HCT116 (cell line): Measurements from ENCODE around the gene SLC36A2. TPM values are rescaled to one million over a fixed set of nuclear protein-coding genes. Genes with fewer than 3 reads are reported as not detected.

Source experiments
- ATAC-seq: fragments of 200-7000 bp; cut with Tn5 transposase; 2 replicates; pipeline ENCODE4 v1.9.1; 2020; ENCODE audit warnings: mild to moderate bottlenecking, moderate library complexity
- BruUV-seq: library from RNA; stranded (reverse); fragments of 400-500 nt; replicated peaks from 2 replicates; lab custom pipeline; 2021; lab: Mats Ljungman, UMichigan
- CTCF ChIA-PET: fragments of 300-600 bp; sonication (Branson Sonifier 250); formaldehyde crosslinking; loops from one replicate; lab custom pipeline; 2021; ENCODE audit warnings: antibody characterized with exemption; lab: Charles Lee
- POLR2A ChIA-PET: fragments of 300-600, 350-600 bp; sonication (Branson Sonifier 250); formaldehyde crosslinking; loops from one replicate; lab custom pipeline; 2021; ENCODE audit warnings: antibody characterized with exemption; lab: Charles Lee
- RAD21 ChIA-PET, 2 experiments: fragments of 300-600 bp; sonication (Branson Sonifier 250); formaldehyde crosslinking; loops; one replicate each; lab custom pipeline; 2023; ENCODE audit warnings: low total read pairs in 2 of 2; ENCODE audit not compliant: uncharacterized antibody in 2 of 2, unreplicated experiment in 2 of 2, low non-redundant PET in 1 of 2; lab: Charles Lee
- DNase-seq: peaks from one replicate; pipeline ENCODE4 v3.0.0-alpha.2; 2010; ENCODE audit warnings: low read depth, low spot score
- H2AFZ ChIP-seq: fragments of 200-600 bp; shearing (Covaris generic), sonication (generic); 2 replicates; pipeline ENCODE4 v1.6.1; 2017; ENCODE audit warnings: low read depth, mixed run types, mixed read lengths, antibody characterized with exemption, low read length; ENCODE audit not compliant: poor library complexity, severe bottlenecking
- H3K27ac ChIP-seq: 2 replicates; pipeline ENCODE4 v1.5.1; 2012; ENCODE audit warnings: low read depth, low read length
- H3K27me3 ChIP-seq: fragments of 200-600 bp; sonication (generic); 2 replicates; pipeline ENCODE4 v1.6.1; 2016; ENCODE audit warnings: mixed run types, low read length, mixed read lengths; ENCODE audit not compliant: insufficient read depth
- H3K36me3 ChIP-seq, 2 experiments: fragments of 200-500 bp in 1 of 2; fragments of 200-600 bp in 1 of 2; sonication (Bioruptor generic) in 1 of 2; sonication (generic) in 1 of 2; 2 replicates each; pipeline versions ENCODE4 v1.5.1 to v1.6.1; 2014 to 2016; ENCODE audit warnings: low read length in 2 of 2, inconsistent platforms in 1 of 2, mixed read lengths in 1 of 2, mixed run types in 1 of 2; ENCODE audit not compliant: insufficient read depth in 2 of 2, control insufficient read depth in 1 of 2
- H3K4me1 ChIP-seq, 2 experiments: fragments of 200-600 bp in 1 of 2; sonication (generic) in 1 of 2; 2 replicates each; pipeline versions ENCODE4 v1.5.1 to v1.6.1; 2012 to 2017; ENCODE audit warnings: low read length in 2 of 2, inconsistent platforms in 1 of 2, mild to moderate bottlenecking in 1 of 2, mixed read lengths in 1 of 2, mixed run types in 1 of 2, moderate library complexity in 1 of 2; ENCODE audit not compliant: insufficient read depth in 2 of 2, control insufficient read depth in 1 of 2
- H3K4me2 ChIP-seq: fragments of 200-600 bp; sonication (generic); 2 replicates; pipeline ENCODE4 v1.6.1; 2017; ENCODE audit warnings: mixed run types, low read length, mixed read lengths
- H3K4me3 ChIP-seq, 2 experiments: fragments of 200-600 bp in 1 of 2; sonication (generic) in 1 of 2; replicated peaks in 1 of 2; 2 replicates each; pipeline ENCODE4 v1.5.1; 2011 to 2016; ENCODE audit warnings: low read length in 2 of 2, control low read depth in 1 of 2, low read depth in 1 of 2, mild to moderate bottlenecking in 1 of 2, mixed read lengths in 1 of 2, mixed run types in 1 of 2
- H3K79me2 ChIP-seq: fragments of 200-600 bp; sonication (generic); 2 replicates; pipeline ENCODE4 v1.6.1; 2017; ENCODE audit warnings: mild to moderate bottlenecking, mixed run types, low read length, moderate library complexity, mixed read lengths; ENCODE audit not compliant: insufficient read depth
- H3K9ac ChIP-seq: fragments of 200-600 bp; sonication (generic); 2 replicates; pipeline ENCODE4 v1.6.1; 2016; ENCODE audit warnings: low read length, mixed read lengths
- H3K9me2 ChIP-seq: fragments of 200-600 bp; sonication (generic), shearing (Covaris generic); 2 replicates; pipeline ENCODE4 v1.6.1; 2017; ENCODE audit warnings: mixed run types, mild to moderate bottlenecking, moderate library complexity; ENCODE audit not compliant: insufficient read depth
- H3K9me3 ChIP-seq, 2 experiments: fragments of 200-500 bp in 1 of 2; fragments of 200-600 bp in 1 of 2; sonication (Bioruptor generic) in 1 of 2; sonication (generic) in 1 of 2; 2 replicates each; pipeline ENCODE4 v1.6.1; 2014 to 2017; ENCODE audit warnings: low read length in 2 of 2, mixed read lengths in 2 of 2, inconsistent platforms in 1 of 2, low read depth in 1 of 2, mild to moderate bottlenecking in 1 of 2, mixed run types in 1 of 2, moderate library complexity in 1 of 2; ENCODE audit not compliant: control insufficient read depth in 1 of 2, insufficient read depth in 1 of 2
- H4K20me1 ChIP-seq: fragments of 200-600 bp; sonication (generic), shearing (Covaris generic); 2 replicates; pipeline ENCODE4 v1.6.1; 2017; ENCODE audit warnings: mixed run types, mild to moderate bottlenecking, moderate library complexity; ENCODE audit not compliant: insufficient read depth
- CBX3 ChIP-seq: IDR thresholded peaks from 2 replicates; pipeline ENCODE4 v1.6.1; 2012; ENCODE audit warnings: low read depth
- CEBPB ChIP-seq: IDR thresholded peaks from 2 replicates; pipeline ENCODE4 v1.6.1; 2012; ENCODE audit warnings: low read depth
- EGR1 ChIP-seq: IDR thresholded peaks from 2 replicates; pipeline ENCODE4 v1.6.1; 2012; ENCODE audit warnings: low read depth
- EZH2phosphoT487 ChIP-seq: fragments of 200-600 bp; IDR thresholded peaks from 2 replicates; pipeline ENCODE4 v1.6.1; 2018; ENCODE audit warnings: antibody characterized with exemption, borderline replicate concordance
- FOSL1 ChIP-seq: IDR thresholded peaks from 2 replicates; pipeline ENCODE4 v1.6.1; 2012; ENCODE audit warnings: low read depth
- POLR2A ChIP-seq: IDR thresholded peaks from 2 replicates; pipeline ENCODE4 v1.7.0; 2011; ENCODE audit warnings: borderline replicate concordance; ENCODE audit not compliant: insufficient read depth, insufficient read length; ENCODE audit errors: extremely low read depth
- POLR2AphosphoS5 ChIP-seq: IDR thresholded peaks from 2 replicates; pipeline ENCODE4 v1.6.1; 2011; ENCODE audit warnings: mild to moderate bottlenecking, low read depth, low read length, moderate library complexity
- RAD21 ChIP-seq: IDR thresholded peaks from 2 replicates; pipeline ENCODE4 v1.6.1; 2012; ENCODE audit warnings: low read depth, mild to moderate bottlenecking
- SIN3A ChIP-seq: IDR thresholded peaks from 2 replicates; pipeline ENCODE4 v1.6.1; 2012; ENCODE audit warnings: low read depth
- SP1 ChIP-seq: IDR thresholded peaks from 2 replicates; pipeline ENCODE4 v1.6.1; 2012; ENCODE audit warnings: low read depth
- SRF ChIP-seq: IDR thresholded peaks from 2 replicates; pipeline ENCODE4 v1.6.1; 2012; ENCODE audit warnings: low read depth
- TCF7L2 ChIP-seq: IDR thresholded peaks from 2 replicates; pipeline ENCODE4 v1.7.0; 2011; ENCODE audit warnings: borderline replicate concordance, inconsistent platforms; ENCODE audit not compliant: insufficient read depth, insufficient read length; ENCODE audit errors: extremely low read depth
- YY1 ChIP-seq: IDR thresholded peaks from 2 replicates; pipeline ENCODE4 v1.6.1; 2011; ENCODE audit warnings: low read length, low read depth, moderate library complexity, mild to moderate bottlenecking; ENCODE audit not compliant: insufficient replicate concordance; ENCODE audit errors: extremely low read depth
- ZFX ChIP-seq: fragments of 450-650 bp; IDR thresholded peaks from 2 replicates; pipeline ENCODE4 v1.6.1; 2017
- ZNF274 ChIP-seq: fragments of 200-500 bp; sonication (Bioruptor generic); IDR thresholded peaks from 2 replicates; pipeline ENCODE4 v1.6.1; 2014; ENCODE audit warnings: mild to moderate bottlenecking, low read depth, low read length, inconsistent platforms
- intact Hi-C: fragments of 100-400 bp; cut with micrococcal nuclease; formaldehyde crosslinking; loops from 2 replicates; pipeline ENCODE4 v1.10.0; 2022
- total RNA-seq: library from RNA; stranded (reverse); gene quantifications from one replicate; pipeline ENCODE4 v1.2.1, GENCODE V29; 2021; ENCODE audit not compliant: unreplicated experiment
- TF ChIP-seq, protein P1 (sequence below): IDR thresholded peaks from 2 replicates; pipeline ENCODE4 v1.6.1; 2012
- TF ChIP-seq, protein P2 (sequence below): IDR thresholded peaks from 2 replicates; pipeline ENCODE4 v1.6.1; 2012; ENCODE audit warnings: low read depth
- TF ChIP-seq, protein P3 (sequence below): IDR thresholded peaks from 2 replicates; pipeline ENCODE4 v1.6.1; 2011; ENCODE audit warnings: mild to moderate bottlenecking, low read length, moderate library complexity; ENCODE audit not compliant: insufficient replicate concordance; ENCODE audit errors: extremely low read depth
- TF ChIP-seq, protein P4 (sequence below): IDR thresholded peaks from 2 replicates; pipeline ENCODE4 v1.6.1; 2012
- TF ChIP-seq, protein P5 (sequence below), 3 experiments: fragments of 200-600 bp in 1 of 3; sonication (generic) in 1 of 3; IDR thresholded peaks in 2 of 3; conservative IDR thresholded peaks in 1 of 3; 2 replicates each; pipeline ENCODE4 v1.5.1; 2012 to 2017; ENCODE audit warnings: low read depth in 2 of 3, low read length in 2 of 3, antibody characterized with exemption in 1 of 3, borderline replicate concordance in 1 of 3, control low read depth in 1 of 3, mild to moderate bottlenecking in 1 of 3, mixed read lengths in 1 of 3, mixed run types in 1 of 3, moderate library complexity in 1 of 3; ENCODE audit not compliant: insufficient read depth in 1 of 3

The SLC36A2 gene
- total RNA-seq, 1 experiment from 2014 or later = not detected

DNA sequence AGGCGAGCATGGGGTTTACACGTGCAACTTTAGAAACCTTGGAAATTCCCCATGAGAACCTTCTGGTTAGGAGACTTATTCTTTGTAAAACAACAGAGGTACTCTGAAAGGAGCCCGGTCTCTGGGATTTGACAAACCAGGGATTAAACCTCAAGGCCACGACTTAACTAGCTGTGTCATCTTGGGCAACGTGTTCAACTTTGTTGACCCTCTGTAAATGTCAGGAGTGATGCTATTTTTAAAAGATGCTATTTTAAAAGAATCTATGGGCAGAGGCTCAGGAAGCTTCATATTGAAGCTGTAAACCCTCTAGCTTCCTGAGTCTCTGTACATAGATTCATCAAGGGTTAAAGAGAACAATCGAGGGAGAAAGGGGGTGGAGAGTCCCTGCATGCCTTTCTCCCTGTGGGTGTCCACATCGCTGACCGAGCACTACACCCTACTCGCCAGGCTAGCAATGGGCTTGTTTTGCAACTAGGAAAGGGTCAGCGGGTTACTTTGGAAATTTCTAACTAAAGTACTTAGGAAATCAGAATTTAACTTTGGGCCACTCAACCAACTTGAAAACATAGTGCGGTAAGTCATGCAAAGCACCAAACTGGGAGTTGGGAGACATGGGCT, 2.1 kb downstream of the SLC36A2 start:
- H3K9me2 ChIP-seq = no peaks in the 10 kb centered on the region
- H3K9ac ChIP-seq = no peak overlapping the region
- RAD21 ChIA-PET = no interaction called here
- H3K9me3 ChIP-seq = no peaks in the 10 kb centered on the region
- peaks cover 82% of the 10 kb centered on the region for H3K27me3 ChIP-seq
- TF ChIP-seq, protein P1, sequence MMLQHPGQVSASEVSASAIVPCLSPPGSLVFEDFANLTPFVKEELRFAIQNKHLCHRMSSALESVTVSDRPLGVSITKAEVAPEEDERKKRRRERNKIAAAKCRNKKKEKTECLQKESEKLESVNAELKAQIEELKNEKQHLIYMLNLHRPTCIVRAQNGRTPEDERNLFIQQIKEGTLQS = no peak
- TF ChIP-seq ZNF274 (no peak), SP1 (no peak), RAD21 (no peak), SIN3A (no peak), ZFX (no peak), POLR2A (no peak), CBX3 (no peak), EZH2phosphoT487 (no peak), CEBPB (no peak), FOSL1 (no peak), SRF (no peak), YY1 (no peak), TCF7L2 (no peak), POLR2AphosphoS5 (no peak), EGR1 (no peak)
- TF ChIP-seq, protein P2, sequence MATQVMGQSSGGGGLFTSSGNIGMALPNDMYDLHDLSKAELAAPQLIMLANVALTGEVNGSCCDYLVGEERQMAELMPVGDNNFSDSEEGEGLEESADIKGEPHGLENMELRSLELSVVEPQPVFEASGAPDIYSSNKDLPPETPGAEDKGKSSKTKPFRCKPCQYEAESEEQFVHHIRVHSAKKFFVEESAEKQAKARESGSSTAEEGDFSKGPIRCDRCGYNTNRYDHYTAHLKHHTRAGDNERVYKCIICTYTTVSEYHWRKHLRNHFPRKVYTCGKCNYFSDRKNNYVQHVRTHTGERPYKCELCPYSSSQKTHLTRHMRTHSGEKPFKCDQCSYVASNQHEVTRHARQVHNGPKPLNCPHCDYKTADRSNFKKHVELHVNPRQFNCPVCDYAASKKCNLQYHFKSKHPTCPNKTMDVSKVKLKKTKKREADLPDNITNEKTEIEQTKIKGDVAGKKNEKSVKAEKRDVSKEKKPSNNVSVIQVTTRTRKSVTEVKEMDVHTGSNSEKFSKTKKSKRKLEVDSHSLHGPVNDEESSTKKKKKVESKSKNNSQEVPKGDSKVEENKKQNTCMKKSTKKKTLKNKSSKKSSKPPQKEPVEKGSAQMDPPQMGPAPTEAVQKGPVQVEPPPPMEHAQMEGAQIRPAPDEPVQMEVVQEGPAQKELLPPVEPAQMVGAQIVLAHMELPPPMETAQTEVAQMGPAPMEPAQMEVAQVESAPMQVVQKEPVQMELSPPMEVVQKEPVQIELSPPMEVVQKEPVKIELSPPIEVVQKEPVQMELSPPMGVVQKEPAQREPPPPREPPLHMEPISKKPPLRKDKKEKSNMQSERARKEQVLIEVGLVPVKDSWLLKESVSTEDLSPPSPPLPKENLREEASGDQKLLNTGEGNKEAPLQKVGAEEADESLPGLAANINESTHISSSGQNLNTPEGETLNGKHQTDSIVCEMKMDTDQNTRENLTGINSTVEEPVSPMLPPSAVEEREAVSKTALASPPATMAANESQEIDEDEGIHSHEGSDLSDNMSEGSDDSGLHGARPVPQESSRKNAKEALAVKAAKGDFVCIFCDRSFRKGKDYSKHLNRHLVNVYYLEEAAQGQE = no peak
- TF ChIP-seq, protein P3, sequence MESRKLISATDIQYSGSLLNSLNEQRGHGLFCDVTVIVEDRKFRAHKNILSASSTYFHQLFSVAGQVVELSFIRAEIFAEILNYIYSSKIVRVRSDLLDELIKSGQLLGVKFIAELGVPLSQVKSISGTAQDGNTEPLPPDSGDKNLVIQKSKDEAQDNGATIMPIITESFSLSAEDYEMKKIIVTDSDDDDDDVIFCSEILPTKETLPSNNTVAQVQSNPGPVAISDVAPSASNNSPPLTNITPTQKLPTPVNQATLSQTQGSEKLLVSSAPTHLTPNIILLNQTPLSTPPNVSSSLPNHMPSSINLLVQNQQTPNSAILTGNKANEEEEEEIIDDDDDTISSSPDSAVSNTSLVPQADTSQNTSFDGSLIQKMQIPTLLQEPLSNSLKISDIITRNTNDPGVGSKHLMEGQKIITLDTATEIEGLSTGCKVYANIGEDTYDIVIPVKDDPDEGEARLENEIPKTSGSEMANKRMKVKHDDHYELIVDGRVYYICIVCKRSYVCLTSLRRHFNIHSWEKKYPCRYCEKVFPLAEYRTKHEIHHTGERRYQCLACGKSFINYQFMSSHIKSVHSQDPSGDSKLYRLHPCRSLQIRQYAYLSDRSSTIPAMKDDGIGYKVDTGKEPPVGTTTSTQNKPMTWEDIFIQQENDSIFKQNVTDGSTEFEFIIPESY = no peak
- TF ChIP-seq, protein P4, sequence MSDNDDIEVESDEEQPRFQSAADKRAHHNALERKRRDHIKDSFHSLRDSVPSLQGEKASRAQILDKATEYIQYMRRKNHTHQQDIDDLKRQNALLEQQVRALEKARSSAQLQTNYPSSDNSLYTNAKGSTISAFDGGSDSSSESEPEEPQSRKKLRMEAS = no peak
- TF ChIP-seq, protein P5, sequence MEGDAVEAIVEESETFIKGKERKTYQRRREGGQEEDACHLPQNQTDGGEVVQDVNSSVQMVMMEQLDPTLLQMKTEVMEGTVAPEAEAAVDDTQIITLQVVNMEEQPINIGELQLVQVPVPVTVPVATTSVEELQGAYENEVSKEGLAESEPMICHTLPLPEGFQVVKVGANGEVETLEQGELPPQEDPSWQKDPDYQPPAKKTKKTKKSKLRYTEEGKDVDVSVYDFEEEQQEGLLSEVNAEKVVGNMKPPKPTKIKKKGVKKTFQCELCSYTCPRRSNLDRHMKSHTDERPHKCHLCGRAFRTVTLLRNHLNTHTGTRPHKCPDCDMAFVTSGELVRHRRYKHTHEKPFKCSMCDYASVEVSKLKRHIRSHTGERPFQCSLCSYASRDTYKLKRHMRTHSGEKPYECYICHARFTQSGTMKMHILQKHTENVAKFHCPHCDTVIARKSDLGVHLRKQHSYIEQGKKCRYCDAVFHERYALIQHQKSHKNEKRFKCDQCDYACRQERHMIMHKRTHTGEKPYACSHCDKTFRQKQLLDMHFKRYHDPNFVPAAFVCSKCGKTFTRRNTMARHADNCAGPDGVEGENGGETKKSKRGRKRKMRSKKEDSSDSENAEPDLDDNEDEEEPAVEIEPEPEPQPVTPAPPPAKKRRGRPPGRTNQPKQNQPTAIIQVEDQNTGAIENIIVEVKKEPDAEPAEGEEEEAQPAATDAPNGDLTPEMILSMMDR (IDR thresholded peaks at IDR 0.05 in 2 of 3, conservative IDR thresholded peaks at IDR 0.05 in 1 of 3; ENCODE audit: borderline replicate concordance in 1 of 3, insufficient read depth in 1 of 3, low read depth in 2 of 3, low read length in 2 of 3) = no peak
- TF ChIP-seq, all 23 proteins: peak for 0
- no peaks in the 10 kb centered on the region for H3K79me2 ChIP-seq
- no peak overlapping the region for H2AFZ ChIP-seq
- no peak for ATAC-seq
- no peak overlapping the region for H3K27ac ChIP-seq
- no peaks in the 10 kb centered on the region for H4K20me1 ChIP-seq
- H3K4me2 ChIP-seq = no peak overlapping the region
- no peaks in the 10 kb centered on the region for H3K36me3 ChIP-seq
- ChIA-PET POLR2A (no interaction called here), CTCF (no interaction called here)
- no TSS peak for BruUV-seq
- H3K4me1 ChIP-seq = no peaks in the 10 kb centered on the region
- DNase-seq = no peak
- intact Hi-C loops = no loop called here
- H3K4me3 ChIP-seq = no peak overlapping the region
